ENCODE measurements around the gene KIF3A.

KIF3A gene

GRCh38 chr5:132747616-132748440 is 10.5 kb upstream of the KIF3A start:
- Histone ChIP-seq H3K79me2 (ENCODE audit: insufficient read depth, low read length) (no peaks in the 10 kb centered on the region), H3K9ac (ENCODE audit: low read depth, low read length, poor library complexity, severe bottlenecking) (no peak overlapping the region), H4K20me1 (ENCODE audit: insufficient read depth, low read length, poor library complexity, severe bottlenecking) (no peaks in the 10 kb centered on the region), H2AFZ (ENCODE audit: low read length) (no peak overlapping the region), H3K9me3 (ENCODE audit: insufficient read depth, low read depth, low read length) (no peaks in the 10 kb centered on the region), H3K4me2 (ENCODE audit: low read depth, low read length, poor library complexity, severe bottlenecking) (no peak overlapping the region), H3K4me3 (ENCODE audit: low read length, poor library complexity, severe bottlenecking) (no peak overlapping the region), H3F3A (ENCODE audit: low read depth) (no peaks in the 10 kb centered on the region), H3K36me3 (ENCODE audit: insufficient read depth, low read length) (no peaks in the 10 kb centered on the region), H3K27me3 (ENCODE audit: insufficient read depth, low read length, poor library complexity, severe bottlenecking) (no peaks in the 10 kb centered on the region), H3K9me2 (replicated peaks; ENCODE audit: low read depth, low read length) (no peaks in the 10 kb centered on the region), H3K4me1 (ENCODE audit: insufficient read depth, low read length, poor library complexity, severe bottlenecking) (no peaks in the 10 kb centered on the region)
- TF ChIP-seq, protein P1, sequence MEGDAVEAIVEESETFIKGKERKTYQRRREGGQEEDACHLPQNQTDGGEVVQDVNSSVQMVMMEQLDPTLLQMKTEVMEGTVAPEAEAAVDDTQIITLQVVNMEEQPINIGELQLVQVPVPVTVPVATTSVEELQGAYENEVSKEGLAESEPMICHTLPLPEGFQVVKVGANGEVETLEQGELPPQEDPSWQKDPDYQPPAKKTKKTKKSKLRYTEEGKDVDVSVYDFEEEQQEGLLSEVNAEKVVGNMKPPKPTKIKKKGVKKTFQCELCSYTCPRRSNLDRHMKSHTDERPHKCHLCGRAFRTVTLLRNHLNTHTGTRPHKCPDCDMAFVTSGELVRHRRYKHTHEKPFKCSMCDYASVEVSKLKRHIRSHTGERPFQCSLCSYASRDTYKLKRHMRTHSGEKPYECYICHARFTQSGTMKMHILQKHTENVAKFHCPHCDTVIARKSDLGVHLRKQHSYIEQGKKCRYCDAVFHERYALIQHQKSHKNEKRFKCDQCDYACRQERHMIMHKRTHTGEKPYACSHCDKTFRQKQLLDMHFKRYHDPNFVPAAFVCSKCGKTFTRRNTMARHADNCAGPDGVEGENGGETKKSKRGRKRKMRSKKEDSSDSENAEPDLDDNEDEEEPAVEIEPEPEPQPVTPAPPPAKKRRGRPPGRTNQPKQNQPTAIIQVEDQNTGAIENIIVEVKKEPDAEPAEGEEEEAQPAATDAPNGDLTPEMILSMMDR (conservative IDR thresholded peaks at IDR 0.05; ENCODE audit: low read length), result no peak
- TF ChIP-seq EZH2phosphoT487 (IDR thresholded peaks at IDR 0.05; ENCODE audit: borderline replicate concordance), result no peak

DNA sequence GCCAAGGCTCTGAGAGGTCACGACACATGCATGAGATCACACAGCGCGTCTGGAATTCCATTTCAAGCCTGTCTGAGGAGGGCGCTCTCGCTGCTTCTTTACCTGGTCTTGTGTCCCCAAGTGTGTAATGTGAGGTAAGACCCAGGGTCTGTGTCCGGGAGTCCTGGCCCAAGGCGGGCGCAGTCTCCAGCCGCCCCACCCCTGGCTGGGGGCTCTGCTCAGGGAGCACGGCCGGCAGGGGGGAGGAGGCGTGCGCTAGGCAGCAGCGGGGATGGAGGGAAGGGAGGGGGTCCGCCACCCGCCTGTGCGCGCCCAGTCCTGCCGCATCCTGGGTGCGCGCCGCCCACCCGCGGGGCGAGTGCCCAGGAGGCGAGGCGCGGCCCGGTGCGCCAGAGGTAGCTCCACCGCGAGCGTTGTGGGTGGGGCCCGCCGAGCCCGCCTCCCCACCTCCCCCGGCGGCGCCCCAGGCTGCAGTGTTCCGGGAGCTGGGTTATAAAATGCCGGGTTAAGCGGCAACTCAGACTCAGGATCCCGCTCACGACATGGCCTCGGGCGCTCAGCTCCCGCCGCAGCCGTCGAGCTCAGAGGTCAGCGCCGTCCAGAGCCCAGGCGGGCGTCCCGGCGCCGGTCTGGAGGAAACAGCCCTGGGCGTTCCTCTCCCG is 9.7 kb upstream of the KIF3A start, which contains the start of gene CCNI2:
Gene CCNI2 (plus strand): TSS at position 473 of the 662 bp plus-strand sequence. CDS start 70 bp downstream, at position 543.
- Histone ChIP-seq H3K4me3 (ENCODE audit: low read length, poor library complexity, severe bottlenecking) (no peak within 1 kb of the TSS), H3K9ac (ENCODE audit: low read depth, low read length, poor library complexity, severe bottlenecking) (no peak within 1 kb of the TSS), H3K9me3 (ENCODE audit: insufficient read depth, low read depth, low read length) (no peaks in the 10 kb centered on the region), H3K9me2 (replicated peaks; ENCODE audit: low read depth, low read length) (no peaks in the 10 kb centered on the region), H3K79me2 (ENCODE audit: insufficient read depth, low read length) (no peaks in the 10 kb centered on the region), H3K27me3 (ENCODE audit: insufficient read depth, low read length, poor library complexity, severe bottlenecking) (no peaks in the 10 kb centered on the region), H3K4me2 (ENCODE audit: low read depth, low read length, poor library complexity, severe bottlenecking) (no peak within 1 kb of the TSS), H4K20me1 (ENCODE audit: insufficient read depth, low read length, poor library complexity, severe bottlenecking) (no peaks in the 10 kb centered on the region), H2AFZ (ENCODE audit: low read length) (no peak within 1 kb of the TSS), H3K36me3 (ENCODE audit: insufficient read depth, low read length) (no peaks in the 10 kb centered on the region), H3K4me1 (ENCODE audit: insufficient read depth, low read length, poor library complexity, severe bottlenecking) (no peaks in the 10 kb centered on the region), H3F3A (ENCODE audit: low read depth) (no peaks in the 10 kb centered on the region)
- TF ChIP-seq, protein P1 (conservative IDR thresholded peaks at IDR 0.05; ENCODE audit: low read length), result no peak
- TF ChIP-seq EZH2phosphoT487 (IDR thresholded peaks at IDR 0.05; ENCODE audit: borderline replicate concordance), result no peak

DNA sequence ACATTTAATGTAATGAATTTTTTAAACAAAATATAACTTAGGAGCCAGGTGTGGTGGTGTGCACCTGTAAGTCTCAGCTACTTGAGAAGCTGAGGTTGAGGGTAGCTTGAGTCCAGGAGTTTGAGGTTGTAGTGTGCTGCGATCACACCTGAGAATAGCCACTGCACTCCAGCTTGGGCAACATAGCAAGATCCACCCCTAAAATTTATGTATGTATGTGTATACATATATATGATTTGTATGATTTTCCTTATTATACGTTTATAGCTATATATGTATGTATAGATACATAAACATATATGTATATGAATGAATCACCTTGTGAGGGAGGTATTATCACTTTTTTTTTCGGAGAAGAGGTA is 9.2 kb upstream of the KIF3A start:
- H3K79me2 ChIP-seq (ENCODE audit: insufficient read depth, low read length), result no peaks in the 10 kb centered on the region
- H3K9ac ChIP-seq (ENCODE audit: low read depth, low read length, poor library complexity, severe bottlenecking), result no peak overlapping the region
- no peaks in the 10 kb centered on the region for H3K36me3 ChIP-seq (ENCODE audit: insufficient read depth, low read length)
- H4K20me1 ChIP-seq (ENCODE audit: insufficient read depth, low read length, poor library complexity, severe bottlenecking), result no peaks in the 10 kb centered on the region
- no peaks in the 10 kb centered on the region for H3K9me3 ChIP-seq (ENCODE audit: insufficient read depth, low read depth, low read length)
- H3F3A ChIP-seq (ENCODE audit: low read depth), result no peaks in the 10 kb centered on the region
- H2AFZ ChIP-seq (ENCODE audit: low read length), result no peak overlapping the region
- no peak for TF ChIP-seq EZH2phosphoT487 (IDR thresholded peaks at IDR 0.05; ENCODE audit: borderline replicate concordance)
- TF ChIP-seq, protein P1 (conservative IDR thresholded peaks at IDR 0.05; ENCODE audit: low read length), result no peak
- H3K27me3 ChIP-seq (ENCODE audit: insufficient read depth, low read length, poor library complexity, severe bottlenecking), result no peaks in the 10 kb centered on the region
- H3K4me3 ChIP-seq (ENCODE audit: low read length, poor library complexity, severe bottlenecking), result no peak overlapping the region
- H3K4me1 ChIP-seq (ENCODE audit: insufficient read depth, low read length, poor library complexity, severe bottlenecking), result no peaks in the 10 kb centered on the region
- no peak overlapping the region for H3K4me2 ChIP-seq (ENCODE audit: low read depth, low read length, poor library complexity, severe bottlenecking)
- no peaks in the 10 kb centered on the region for H3K9me2 ChIP-seq (replicated peaks; ENCODE audit: low read depth, low read length)
